C1 segment of cervical spinal cord (tissue), 14 donors: Measurements from ENCODE around the gene B4GALT3.

Source experiments
- DNase-seq, 14 donors: peaks; one replicate each; lab custom pipeline; 2025; lab: John Stamatoyannopoulos, UW

B4GALT3 gene

DNA sequence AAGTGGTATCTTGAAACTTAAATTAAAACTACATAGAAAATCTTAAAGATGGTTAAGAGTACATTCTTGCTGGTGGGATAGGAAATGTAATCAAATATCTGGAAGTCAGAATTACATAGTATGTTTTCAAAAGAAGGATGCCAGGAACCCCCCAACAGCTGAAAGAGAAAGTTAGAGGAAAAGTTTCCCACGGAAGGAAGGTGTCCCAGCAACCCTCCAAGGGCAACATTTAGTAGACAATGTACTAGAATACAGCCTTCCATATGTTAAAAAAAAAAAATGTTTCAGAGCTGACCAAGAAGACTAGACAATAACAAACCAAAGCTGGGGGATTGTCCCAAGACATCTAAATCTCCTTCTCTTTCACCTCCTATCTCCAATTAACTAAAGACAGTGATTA, 47.0 kb downstream of the B4GALT3 start:
- no peak for DNase-seq

DNA sequence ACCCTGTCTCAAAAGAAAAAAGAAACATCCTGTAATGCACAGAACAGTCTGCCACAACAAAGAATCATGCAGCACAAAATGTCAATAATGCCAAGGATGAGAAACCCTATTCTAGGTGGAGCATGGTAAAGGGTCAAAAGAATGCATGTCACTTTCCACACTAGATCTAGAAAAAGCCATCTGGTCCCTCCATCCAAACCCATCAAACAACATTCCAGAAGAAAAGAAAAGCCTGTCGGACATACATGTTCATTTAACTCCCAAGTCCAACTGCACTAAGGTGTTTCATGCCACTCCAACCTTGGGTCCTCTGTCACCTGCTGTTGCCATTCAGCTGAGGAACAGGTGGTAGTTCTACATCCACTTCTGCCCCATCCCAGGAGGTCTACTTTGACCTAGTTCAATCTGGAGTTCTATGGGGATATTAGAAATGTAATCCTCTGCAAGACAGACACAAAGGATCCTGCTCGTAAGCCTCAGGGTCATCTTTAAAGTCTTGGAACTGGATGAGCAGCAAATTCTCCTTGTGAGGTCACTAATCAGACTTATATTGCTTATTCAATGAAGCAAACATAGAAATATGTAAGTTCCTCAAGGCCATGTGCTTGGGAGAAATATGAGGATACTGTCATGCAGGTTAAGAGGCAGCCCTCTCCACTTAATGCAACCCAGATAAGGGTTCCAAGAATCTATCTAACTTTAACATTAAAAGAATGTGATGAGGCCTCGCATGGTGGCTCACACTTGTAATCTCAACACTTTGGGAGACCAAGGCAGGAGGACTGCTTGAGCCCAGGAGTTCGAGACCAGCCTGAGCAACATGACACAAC, 48.5 kb downstream of the B4GALT3 start:
- DNase-seq: no peak

DNA sequence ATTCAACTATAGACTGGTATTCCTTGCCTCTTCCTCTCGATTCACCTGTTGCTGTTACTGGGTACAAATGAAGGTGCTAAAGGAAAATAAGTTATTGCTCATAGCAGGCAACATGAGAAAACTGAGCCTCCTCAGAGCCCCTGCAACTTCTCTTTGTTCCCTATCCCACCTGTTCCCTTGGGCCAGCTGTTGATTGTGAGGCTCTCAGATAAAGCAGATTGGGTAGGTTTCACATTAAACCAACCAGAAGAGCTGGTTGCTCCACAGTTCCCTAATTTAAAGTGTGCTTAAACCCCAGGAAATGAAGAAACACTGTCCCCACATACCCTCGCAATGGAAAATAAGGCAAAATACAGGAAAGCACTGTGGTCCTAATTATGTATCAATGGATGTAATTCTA, 49.7 kb downstream of the B4GALT3 start:
- DNase-seq: no peak

DNA sequence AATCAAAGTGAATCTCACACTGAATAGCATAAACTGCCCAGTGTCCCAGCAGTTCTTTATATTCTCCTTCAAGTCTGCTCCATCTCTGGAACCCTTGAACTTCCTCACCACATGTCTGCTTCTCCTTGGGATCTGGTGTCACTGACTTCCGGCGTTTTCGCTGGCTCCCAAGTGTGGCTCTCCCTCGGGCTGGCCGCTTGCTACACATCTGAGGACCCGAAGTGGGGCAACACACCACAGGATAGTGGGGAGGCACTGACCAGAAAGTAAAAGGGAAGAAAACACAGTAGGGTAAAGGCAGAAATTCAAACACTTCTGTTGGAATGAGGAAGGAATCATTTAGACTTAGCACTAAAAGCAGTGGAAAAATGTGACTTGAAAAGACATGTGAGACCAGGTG, 54.3 kb downstream of the B4GALT3 start:
- DNase-seq: no peak

DNA sequence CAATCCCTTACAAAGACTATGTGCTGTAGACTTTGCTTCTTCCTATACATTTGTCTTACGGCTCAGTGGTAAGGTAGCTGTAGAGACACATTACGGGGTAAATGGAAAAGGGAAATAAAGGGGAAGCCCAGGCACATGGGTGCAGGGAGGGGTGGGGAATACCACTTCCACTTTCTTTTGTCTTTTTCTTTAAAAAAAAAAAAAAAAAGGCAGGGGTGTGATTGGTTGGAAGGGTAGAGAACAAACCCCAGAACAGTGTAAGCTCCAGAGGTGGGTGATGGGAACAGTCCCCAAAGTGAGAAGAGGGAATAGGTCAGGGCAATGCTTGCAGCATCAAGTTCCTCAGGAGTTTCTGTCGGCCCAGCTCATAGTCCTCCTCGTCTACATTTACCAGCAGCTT, 55.5 kb downstream of the B4GALT3 start:
- DNase-seq: peak in 2 of 14 donors; percentile 8 to 18
